Ovary (tissue), 9 donors: ENCODE data around the gene RUNX1. TPM values are rescaled to one million over a fixed set of nuclear protein-coding genes. Genes with fewer than 3 reads are reported as not detected.

Source experiments
- DNase-seq, 5 donors: peaks; one replicate each; pipeline ENCODE4 v3.0.0-alpha.2; 2019 to 2020
- H3K27ac ChIP-seq, 2 donors: fragments of 200-600 bp; one replicate each; pipeline versions ENCODE4 v1.5.1 to v1.8.0; 2019 to 2022
- H3K27me3 ChIP-seq: fragments of 200-600 bp; one replicate; pipeline ENCODE4 v1.8.0; 2022
- H3K36me3 ChIP-seq: fragments of 200-600 bp; sonication (generic); one replicate; pipeline ENCODE4 v1.5.1; 2019
- H3K4me1 ChIP-seq: one replicate; pipeline ENCODE4 v1.8.1; 2013; ENCODE audit warnings: mild to moderate bottlenecking, moderate library complexity; ENCODE audit not compliant: insufficient read depth
- H3K4me3 ChIP-seq: fragments of 200-600 bp; sonication (generic); one replicate; pipeline ENCODE4 v1.5.1; 2017
- H3K9me3 ChIP-seq, 2 donors: fragments of 200-600 bp in 1 of 2; sonication (generic) in 1 of 2; one replicate each; pipeline versions ENCODE4 v1.5.1 to v1.8.1; 2013 to 2019; ENCODE audit warnings: mild to moderate bottlenecking in 1 of 2, moderate library complexity in 1 of 2
- EP300 ChIP-seq: sonication (generic); formaldehyde crosslinking; IDR thresholded peaks from one replicate; pipeline ENCODE4 v1.6.1; 2017; ENCODE audit warnings: antibody characterized with exemption
- POLR2A ChIP-seq: fragments of 450-650 bp; IDR thresholded peaks from one replicate; pipeline ENCODE4 v1.6.1; 2017; ENCODE audit warnings: antibody characterized with exemption, mild to moderate bottlenecking, moderate library complexity
- WGBS, 3 donors: extraction: QIAGEN DNeasy Blood & Tissue Kit in 1 of 3; methylation state at CpG; one replicate each; pipeline versions ENCODE4 v1.1.5 to v1.1.7; 2013 to 2017; 5-methylcytosine and 5-hydroxymethylcytosine counted together
- intact Hi-C, 4 donors: fragments of 100-400 bp; cut with DNase I; formaldehyde crosslinking; loops; one replicate each; pipeline versions ENCODE4 v1.11.0 to v1.15.1; 2022 to 2023
- polyA plus RNA-seq, 2 donors: library from polyadenylated mRNA; stranded (reverse); fragments of 200-250 nt in 1 of 2; fragments of 350-450 nt in 1 of 2; fragmentation: Illumina TruSeq in 1 of 2; extraction: RNeasy Lipid Tissue Mini Kit (QIAGEN cat#74804) in 1 of 2; gene quantifications; one replicate each; pipeline ENCODE4 v1.2.3, GENCODE V29; 2013 to 2014
- total RNA-seq, 7 donors: library from RNA; depleted of rRNA in 2 of 7; stranded (reverse); fragments of >200 nt in 2 of 7; fragmentation: NEBNext Ultra II Directional in 3 of 7; extraction: Animal tissue kit (Norgen Biotek cat#: 25700) in 3 of 7; gene quantifications; one replicate each; pipeline versions ENCODE4 v1.1.0 to v1.2.4, GENCODE V29; 2016 to 2023
- TF ChIP-seq, protein P1 (sequence below), 3 donors: fragments of 450-650 bp in 2 of 3; fragments of 200-600 bp in 1 of 3; IDR thresholded peaks; one replicate each; pipeline versions ENCODE4 v1.5.1 to v1.8.0; 2016 to 2022; ENCODE audit warnings: antibody characterized with exemption in 3 of 3, mild to moderate bottlenecking in 1 of 3
- donor health status: DM: no; HTN: no; CAD: no; lungs with moderate emphysema.
- donor health status: DM: no; HTN: no; CAD: no.
- donor health status: Bipolar disorder and iron deficiency.
- donor health status: DM: yes; HTN: yes; CAD: no.
- donor health status: DM: no; HTN: no; CAD: no.
- donor health status: DM: yes; HTN: yes; CAD: no.

RUNX1 gene
- total and polyA plus RNA-seq, 9 donors, result 6.0 to 27.4 (median 17.8) TPM

DNA sequence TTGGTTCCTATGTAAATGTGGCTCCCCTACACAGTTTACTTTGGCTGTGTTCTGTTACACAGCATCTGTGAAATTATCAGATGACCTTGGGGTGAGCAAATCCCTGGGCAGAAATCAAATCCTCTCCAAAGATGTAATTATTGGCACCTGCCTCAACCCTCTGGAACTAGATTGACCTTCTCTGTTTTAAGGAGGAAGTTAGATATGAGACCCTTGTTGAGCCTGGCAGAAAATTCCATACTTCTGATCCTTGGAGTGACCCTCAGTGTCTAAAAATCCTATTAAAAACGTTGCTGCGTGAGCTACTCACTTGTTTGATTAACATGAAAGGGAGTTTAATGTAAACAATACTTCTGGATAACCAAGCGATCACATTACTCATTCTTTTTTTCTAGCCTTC lies 258.3 kb downstream of the RUNX1 start:
- Histone ChIP-seq H3K36me3 (no peaks in the 10 kb centered on the region), H3K4me3 (no peak overlapping the region), H3K27ac (no peak overlapping the region), H3K9me3 (no peaks in the 10 kb centered on the region), H3K27me3 (no peaks in the 10 kb centered on the region), H3K4me1 (no peaks in the 10 kb centered on the region)
- WGBS, 3 donors, result 23 to 50% (median 29%) methylated on average over 3 of the region's 3 CpGs
- TF ChIP-seq EP300 (no peak), POLR2A (no peak)
- TF ChIP-seq, protein P1, sequence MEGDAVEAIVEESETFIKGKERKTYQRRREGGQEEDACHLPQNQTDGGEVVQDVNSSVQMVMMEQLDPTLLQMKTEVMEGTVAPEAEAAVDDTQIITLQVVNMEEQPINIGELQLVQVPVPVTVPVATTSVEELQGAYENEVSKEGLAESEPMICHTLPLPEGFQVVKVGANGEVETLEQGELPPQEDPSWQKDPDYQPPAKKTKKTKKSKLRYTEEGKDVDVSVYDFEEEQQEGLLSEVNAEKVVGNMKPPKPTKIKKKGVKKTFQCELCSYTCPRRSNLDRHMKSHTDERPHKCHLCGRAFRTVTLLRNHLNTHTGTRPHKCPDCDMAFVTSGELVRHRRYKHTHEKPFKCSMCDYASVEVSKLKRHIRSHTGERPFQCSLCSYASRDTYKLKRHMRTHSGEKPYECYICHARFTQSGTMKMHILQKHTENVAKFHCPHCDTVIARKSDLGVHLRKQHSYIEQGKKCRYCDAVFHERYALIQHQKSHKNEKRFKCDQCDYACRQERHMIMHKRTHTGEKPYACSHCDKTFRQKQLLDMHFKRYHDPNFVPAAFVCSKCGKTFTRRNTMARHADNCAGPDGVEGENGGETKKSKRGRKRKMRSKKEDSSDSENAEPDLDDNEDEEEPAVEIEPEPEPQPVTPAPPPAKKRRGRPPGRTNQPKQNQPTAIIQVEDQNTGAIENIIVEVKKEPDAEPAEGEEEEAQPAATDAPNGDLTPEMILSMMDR (IDR thresholded peaks at IDR 0.05), result no peak
- intact Hi-C loops, result no loop called here
- no peak for DNase-seq

DNA sequence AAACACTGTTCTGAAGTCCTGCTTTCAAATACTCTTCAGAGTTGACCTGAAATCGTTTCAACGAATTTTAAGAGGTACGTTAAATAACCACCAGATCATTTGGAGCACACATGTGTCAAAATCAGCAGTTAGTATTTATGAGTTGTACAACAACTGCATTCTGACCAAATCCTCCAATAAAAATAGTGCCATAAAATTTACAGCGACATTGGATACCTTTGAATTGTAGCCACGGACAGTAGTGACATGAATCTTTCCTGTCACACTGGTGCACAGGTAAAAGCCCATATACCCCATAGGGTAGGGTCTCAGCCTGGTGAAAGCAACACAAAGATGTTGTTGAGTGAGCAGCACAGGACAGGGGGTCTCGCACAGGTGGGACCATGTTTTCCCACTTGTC lies 258.8 kb downstream of the RUNX1 start:
- DNase-seq, result no peak
- no peak overlapping the region for H3K4me3 ChIP-seq
- WGBS, 3 donors, result 71 to 84% (median 78%) methylated on average over 6 of the region's 6 CpGs
- intact Hi-C loops, result no loop called here
- H3K36me3 ChIP-seq, result no peaks in the 10 kb centered on the region
- no peaks in the 10 kb centered on the region for H3K4me1 ChIP-seq
- H3K9me3 ChIP-seq, result no peaks in the 10 kb centered on the region
- H3K27ac ChIP-seq, result no peak overlapping the region
- no peaks in the 10 kb centered on the region for H3K27me3 ChIP-seq
- TF ChIP-seq EP300 (no peak), POLR2A (no peak)
- TF ChIP-seq, protein P1 (IDR thresholded peaks at IDR 0.05), result no peak

DNA sequence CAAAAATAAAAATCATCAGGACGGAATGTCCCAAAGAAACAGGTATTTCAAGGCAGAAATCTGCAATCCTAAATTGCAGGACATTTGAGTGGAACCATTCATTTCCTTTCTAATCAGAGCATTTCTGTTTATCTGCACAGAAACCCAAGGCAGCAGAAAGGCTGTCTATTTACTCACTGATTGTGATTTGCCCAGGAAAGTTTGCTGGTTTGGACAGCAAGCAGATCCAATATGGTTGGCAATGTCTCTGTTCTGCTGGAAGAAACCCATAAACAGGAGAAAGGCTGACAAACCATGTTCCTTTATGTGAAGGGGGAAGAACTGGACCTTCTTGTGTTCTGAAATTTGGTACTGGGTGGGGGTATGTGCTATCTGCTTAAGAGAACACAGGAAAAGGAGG lies 260.2 kb downstream of the RUNX1 start:
- H3K9me3 ChIP-seq, result no peaks in the 10 kb centered on the region
- H3K4me3 ChIP-seq, result no peak overlapping the region
- H3K36me3 ChIP-seq, result no peaks in the 10 kb centered on the region
- TF ChIP-seq POLR2A, result no peak
- intact Hi-C loops, result no loop called here
- H3K27me3 ChIP-seq, result no peaks in the 10 kb centered on the region
- no peaks in the 10 kb centered on the region for H3K4me1 ChIP-seq
- DNase-seq, result no peak
- WGBS, 3 donors, result 86 to 97% (median 94%) methylated on average over 1 of the region's 1 CpG
- no peak overlapping the region for H3K27ac ChIP-seq

DNA sequence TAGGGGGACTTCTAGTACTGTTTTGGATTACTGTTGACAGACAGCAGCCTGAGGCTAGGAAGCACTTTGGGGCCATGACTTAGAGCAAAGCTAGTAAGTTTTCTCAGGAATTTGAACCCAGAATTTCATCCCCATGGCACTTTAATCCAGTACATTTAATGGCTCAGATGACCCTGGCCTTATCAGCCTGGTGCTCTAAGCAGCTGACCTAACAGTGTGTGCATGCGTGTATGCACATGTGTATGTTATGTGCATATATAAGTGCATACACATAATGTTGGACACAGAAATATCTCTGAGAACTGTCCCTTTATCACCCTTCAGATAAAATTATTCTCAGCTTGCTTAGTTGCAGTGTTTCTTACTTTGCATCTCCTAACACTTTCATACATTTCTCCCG lies 265.3 kb downstream of the RUNX1 start:
- no peaks in the 10 kb centered on the region for H3K9me3 ChIP-seq
- intact Hi-C loops, result no loop called here
- no peak for DNase-seq

DNA sequence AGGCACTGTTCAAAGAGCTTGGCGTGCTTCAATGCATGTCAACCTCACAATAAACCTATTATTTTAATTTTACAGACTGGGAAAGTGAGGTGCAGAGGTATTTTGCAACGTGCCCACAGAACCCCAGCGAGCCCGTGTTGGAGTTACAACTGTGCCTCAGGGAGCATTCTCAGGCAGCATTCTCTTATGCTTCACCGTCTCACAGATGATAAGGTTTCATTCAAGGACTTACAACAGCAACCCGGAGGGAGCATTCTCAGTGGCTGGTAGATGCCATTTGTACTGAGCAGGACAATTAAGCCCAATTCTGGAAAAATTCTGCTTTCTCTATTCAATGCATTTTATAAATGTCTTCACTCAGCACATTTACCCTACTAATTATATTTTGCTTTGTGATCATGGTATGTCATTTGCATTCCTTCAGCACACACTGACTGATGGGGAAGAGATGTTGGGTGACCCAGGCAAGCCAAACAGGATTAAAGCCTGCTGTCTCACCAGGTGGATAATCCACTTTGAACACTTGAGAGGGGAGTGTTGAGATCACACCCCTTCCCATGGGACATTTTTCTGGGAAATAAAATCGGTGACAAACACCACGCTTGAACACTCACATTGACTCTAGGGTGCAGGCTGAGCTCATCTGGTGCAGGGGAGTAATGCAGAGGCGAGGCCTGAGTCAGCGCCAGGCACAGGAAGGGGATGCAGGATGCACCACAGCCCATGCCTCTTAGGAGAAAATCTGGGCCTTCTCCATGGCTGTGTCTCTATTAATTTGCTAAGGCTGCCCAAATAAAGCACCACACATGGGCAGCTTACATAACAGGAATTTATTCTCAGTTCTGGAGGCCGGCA lies 266.4 kb downstream of the RUNX1 start:
- Histone ChIP-seq H3K27me3 (no peaks in the 10 kb centered on the region), H3K27ac (no peak overlapping the region), H3K36me3 (no peaks in the 10 kb centered on the region), H3K4me1 (no peaks in the 10 kb centered on the region), H3K4me3 (no peak overlapping the region), H3K9me3 (no peaks in the 10 kb centered on the region)
- TF ChIP-seq, protein P1 (IDR thresholded peaks at IDR 0.05), result no peak
- no peak for TF ChIP-seq POLR2A
- TF ChIP-seq EP300, result no peak
- 63 to 71% (median 68%) methylated on average over 11 of the region's 11 CpGs for WGBS, 3 donors
- intact Hi-C loops, result no loop called here
- DNase-seq, result no peak

More for the DNA sequence above, 265.3 kb downstream of the RUNX1 start:
- Histone ChIP-seq H3K36me3 (no peaks in the 10 kb centered on the region), H3K27ac (no peak overlapping the region), H3K4me3 (no peak overlapping the region), H3K4me1 (no peaks in the 10 kb centered on the region), H3K27me3 (no peaks in the 10 kb centered on the region)
- 92 to 94% (median 92%) methylated on average over 2 of the region's 2 CpGs for WGBS, 3 donors
- TF ChIP-seq POLR2A, result no peak
